ENCODE data around the gene ZMIZ2. TPM values are rescaled to one million over a fixed set of nuclear protein-coding genes. Genes with fewer than 3 reads are reported as not detected.

The ZMIZ2 gene
- total and polyA plus RNA-seq, 7 donors, result 11.7 to 32.9 (median 25.0) TPM

DNA sequence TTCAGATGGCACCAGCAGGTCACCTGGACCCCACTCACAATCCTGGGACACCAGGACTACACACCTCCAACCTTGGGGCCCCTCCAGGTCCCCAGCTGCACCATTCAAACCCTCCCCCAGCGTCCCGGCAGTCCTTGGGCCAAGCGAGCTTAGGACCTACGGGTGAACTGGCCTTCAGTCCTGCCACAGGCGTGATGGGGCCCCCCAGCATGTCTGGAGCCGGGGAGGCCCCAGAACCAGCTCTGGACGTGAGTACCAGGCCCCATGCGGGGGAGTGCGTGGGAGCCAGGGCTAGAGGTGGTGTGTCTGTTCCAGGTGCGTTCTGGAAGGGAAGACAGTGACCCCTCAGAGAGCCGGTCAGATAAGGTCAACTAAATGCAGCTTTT lies 17.8 kb downstream of the ZMIZ2 start:
- no peak overlapping the region for H3K27ac ChIP-seq
- intact Hi-C loops (cut with DNase I), result no loop called here
- WGBS, 3 donors, result 85 to 92% (median 87%) methylated on average over 11 of the region's 11 CpGs

DNA sequence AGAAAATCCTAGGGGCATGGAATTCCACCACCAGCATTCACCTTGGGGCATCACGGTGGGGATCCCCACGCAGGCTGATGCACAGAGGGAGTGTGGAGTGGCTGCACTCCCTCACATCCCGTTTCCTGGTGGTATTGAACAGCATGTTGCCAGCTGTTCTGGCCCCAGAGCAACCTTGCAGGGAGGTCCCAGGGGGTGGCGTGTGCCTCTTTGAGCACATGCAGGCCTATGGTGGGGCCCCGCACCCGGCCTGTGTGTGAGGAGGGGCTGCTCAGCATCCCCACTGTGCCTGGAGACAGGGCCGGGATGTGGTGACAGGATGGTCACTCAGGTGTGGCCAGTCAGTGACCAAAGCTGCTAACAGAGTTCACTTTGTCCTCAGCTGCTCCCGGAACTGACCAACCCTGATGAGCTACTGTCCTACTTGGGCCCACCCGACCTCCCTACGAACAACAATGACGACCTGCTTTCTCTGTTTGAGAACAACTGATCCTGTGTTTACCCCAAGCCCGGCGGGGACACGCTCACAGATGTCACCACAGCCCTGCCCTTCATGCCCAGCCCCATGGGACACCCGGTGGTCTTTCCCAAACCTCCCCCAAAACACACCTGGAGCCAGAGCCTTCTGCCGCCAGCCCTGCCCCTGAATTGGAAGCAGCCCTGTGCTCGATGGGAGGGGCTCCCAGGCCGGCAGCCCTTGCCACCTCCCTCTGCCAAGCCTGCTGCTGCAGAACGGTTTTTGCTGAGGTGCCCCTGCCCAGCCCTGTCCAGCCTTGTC lies 18.7 kb downstream of the ZMIZ2 start:
- H3K36me3 ChIP-seq (ENCODE audit: insufficient read depth in 1 of 2, low read depth in 1 of 2), result peaks cover 3 to 54% of the 10 kb centered on the region in 2 donors
- WGBS, 3 donors, result 50 to 61% (median 51%) methylated on average over 19 of the region's 19 CpGs
- H3K9me3 ChIP-seq, result no peaks in the 10 kb centered on the region
- H3K4me3 ChIP-seq, result no peak overlapping the region
- TF ChIP-seq CTCF (IDR thresholded peaks at IDR 0.05), result no peak
- peak overlapping the region; percentile 62 for H3K27ac ChIP-seq
- peaks cover 35% of the 10 kb centered on the region for H3K4me1 ChIP-seq
- intact Hi-C loops (cut with DNase I), result no loop called here
- H3K27me3 ChIP-seq (ENCODE audit: insufficient read depth in 3 of 3, low read length in 2 of 3), result no peaks in the 10 kb centered on the region
- DNase-seq (no peak), ATAC-seq (no peak)

More for the DNA sequence above, 17.8 kb downstream of the ZMIZ2 start:
- no peak overlapping the region for H3K4me3 ChIP-seq
- H3K36me3 ChIP-seq (ENCODE audit: insufficient read depth in 1 of 2, low read depth in 1 of 2), result peaks cover 3 to 62% of the 10 kb centered on the region in 2 donors
- DNase-seq (no peak), ATAC-seq (no peak)
- H3K4me1 ChIP-seq, result peaks cover 35% of the 10 kb centered on the region
- TF ChIP-seq CTCF (IDR thresholded peaks at IDR 0.05), result no peak
- no peaks in the 10 kb centered on the region for H3K27me3 ChIP-seq (ENCODE audit: insufficient read depth in 3 of 3, low read length in 2 of 3)
- no peaks in the 10 kb centered on the region for H3K9me3 ChIP-seq

DNA sequence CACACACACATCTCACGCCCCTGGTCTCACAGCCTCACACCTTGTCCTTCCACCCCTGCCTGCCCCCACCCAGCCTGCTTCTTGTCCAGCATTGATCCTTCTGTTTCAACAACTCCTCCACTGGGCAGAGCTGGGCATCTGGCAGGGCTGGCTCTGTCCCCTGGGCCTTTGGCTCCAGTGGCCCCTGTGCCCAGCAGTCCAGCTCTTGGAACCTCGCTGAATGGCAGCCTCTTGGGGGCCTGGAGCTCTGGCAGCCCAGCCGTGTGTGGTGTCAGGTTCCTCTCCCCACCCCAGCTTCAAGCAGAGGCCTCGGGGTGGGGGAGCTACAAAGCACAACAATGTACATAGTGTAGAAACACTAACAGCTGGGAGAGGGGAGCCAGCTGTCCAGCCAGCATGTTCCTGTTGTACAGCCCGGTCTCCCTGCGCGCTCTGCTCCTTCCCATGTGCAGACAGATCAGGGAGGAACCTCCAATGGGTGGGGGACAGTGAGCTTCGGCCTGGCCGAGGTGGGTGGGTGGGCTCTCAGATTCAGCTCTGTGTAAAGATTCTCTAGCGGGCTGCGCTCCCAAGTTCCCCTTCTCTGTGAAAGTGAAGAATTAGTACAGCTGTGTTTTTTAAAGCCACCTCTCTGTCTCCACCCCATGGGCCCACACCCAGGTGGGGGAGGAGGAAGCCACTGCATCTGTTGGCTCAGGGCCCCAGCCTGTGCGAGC lies 19.4 kb downstream of the ZMIZ2 start:
- Histone ChIP-seq H3K9me3 (no peaks in the 10 kb centered on the region), H3K4me1 (peaks cover 35% of the 10 kb centered on the region), H3K36me3 (ENCODE audit: insufficient read depth in 1 of 2, low read depth in 1 of 2) (peaks cover 3 to 46% of the 10 kb centered on the region in 2 donors), H3K27ac (peak overlapping the region; percentile 62), H3K27me3 (ENCODE audit: insufficient read depth in 3 of 3, low read length in 2 of 3) (no peaks in the 10 kb centered on the region), H3K4me3 (no peak overlapping the region)
- ATAC-seq, result peak; percentile 48 to 70 (median 58)
- intact Hi-C loops (cut with DNase I), result no loop called here
- 13 to 22% (median 18%) methylated on average over 12 of the region's 12 CpGs for WGBS, 3 donors
- TF ChIP-seq CTCF (IDR thresholded peaks at IDR 0.05), result no peak
- peak; percentile 65 to 71 for DNase-seq

DNA sequence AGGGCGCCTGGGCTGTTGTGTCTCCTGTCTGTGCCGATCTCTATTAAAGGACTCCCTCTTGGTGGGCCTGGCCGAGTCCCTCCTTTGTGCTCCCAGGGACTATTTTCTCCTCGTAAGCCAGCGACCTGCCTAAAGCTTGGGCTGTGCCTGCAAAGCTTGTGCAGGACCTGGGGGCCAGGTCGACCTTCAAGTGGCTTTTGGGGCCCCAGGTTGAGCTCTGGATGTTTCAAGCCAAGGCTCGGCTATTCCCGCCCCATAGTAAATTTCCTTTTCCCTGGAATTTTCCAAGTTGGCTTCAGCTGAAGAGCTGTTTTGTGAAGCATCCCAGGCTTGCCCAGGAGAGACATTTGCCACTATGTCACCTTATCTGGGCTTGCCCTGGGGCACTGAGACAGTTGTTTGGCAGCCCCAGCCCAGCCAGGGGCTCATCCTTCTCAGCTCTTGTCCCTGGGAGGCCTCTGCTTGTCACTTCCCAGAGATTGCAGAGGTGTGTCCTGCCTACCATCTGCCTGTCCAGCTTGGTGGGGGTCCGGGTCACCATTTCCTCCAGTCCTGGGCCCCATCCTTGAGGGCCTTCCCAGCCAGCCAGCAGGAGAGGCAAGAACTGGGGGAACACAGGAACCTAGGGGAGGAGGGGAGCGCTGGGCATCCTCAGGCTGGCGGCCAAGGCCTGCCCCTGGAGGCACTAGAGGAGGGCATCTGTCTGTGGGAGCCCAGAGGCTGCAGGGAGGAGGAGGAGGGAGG lies 20.2 kb downstream of the ZMIZ2 start:
- peaks cover 35% of the 10 kb centered on the region for H3K4me1 ChIP-seq
- H3K27me3 ChIP-seq (ENCODE audit: insufficient read depth in 3 of 3, low read length in 2 of 3), result no peaks in the 10 kb centered on the region
- no peak for TF ChIP-seq CTCF (IDR thresholded peaks at IDR 0.05)
- 18 to 32% (median 27%) methylated on average over 11 of the region's 11 CpGs for WGBS, 3 donors
- intact Hi-C loops (cut with DNase I), result no loop called here
- peak overlapping the region; percentile 62 for H3K27ac ChIP-seq
- DNase-seq (no peak), ATAC-seq (peak; percentile 21 to 27 (median 24))
- peaks cover 3 to 39% of the 10 kb centered on the region in 2 donors for H3K36me3 ChIP-seq (ENCODE audit: insufficient read depth in 1 of 2, low read depth in 1 of 2)
- no peak overlapping the region for H3K4me3 ChIP-seq
- H3K9me3 ChIP-seq, result no peaks in the 10 kb centered on the region
